T-helper 9 cell (primary cell): ENCODE results near the gene DHDH.
"Not testable (repeated sequence)": the region's sequence is repeated elsewhere in the genome, so short reads cannot be mapped to it uniquely, and the experiment has no call there.

Source experiments
- DNase-seq: peaks from one replicate; pipeline ENCODE4 v3.0.0-alpha.2; 2020

DHDH gene

DNA sequence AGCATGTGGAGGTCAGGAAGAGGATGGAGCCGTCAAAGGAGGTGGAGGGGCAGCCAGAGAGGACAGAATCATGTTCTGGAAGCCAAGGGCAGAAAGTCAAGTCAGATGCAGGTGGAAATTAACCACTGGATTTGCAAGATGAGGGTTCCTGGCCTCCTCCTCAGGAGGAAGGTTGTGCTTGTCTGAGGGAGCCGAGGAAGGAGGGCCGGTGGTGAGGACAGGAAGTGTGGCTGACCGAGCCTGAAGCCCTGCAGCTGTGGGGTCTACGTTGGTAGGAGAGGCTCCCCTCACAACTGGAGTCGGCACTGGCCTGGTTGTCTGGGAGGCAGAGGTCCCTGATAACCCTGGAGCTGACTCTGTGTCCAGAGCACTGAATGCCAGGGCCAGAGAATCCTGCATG, 15.4 kb upstream of the DHDH start:
- DNase-seq, result no peak

DNA sequence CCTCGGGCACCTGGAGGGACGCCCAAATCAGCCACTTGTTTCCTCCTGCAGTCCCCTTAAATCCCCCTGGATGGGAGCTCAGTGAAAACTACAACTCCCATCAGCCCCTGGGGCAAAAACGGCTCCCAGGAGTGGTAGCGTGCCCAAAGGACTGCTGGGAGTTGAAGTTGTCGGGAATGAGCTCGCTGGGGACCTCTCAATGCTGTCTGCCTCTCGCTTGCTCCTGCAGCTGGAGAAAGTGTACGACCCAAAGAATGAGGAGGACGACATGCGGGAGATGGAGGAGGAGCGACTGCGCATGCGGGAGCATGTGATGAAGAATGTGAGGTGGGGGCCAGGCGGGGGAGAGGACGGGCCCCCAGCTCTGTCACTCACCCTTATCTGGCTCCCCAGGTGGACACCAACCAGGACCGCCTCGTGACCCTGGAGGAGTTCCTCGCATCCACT, 14.7 kb upstream of the DHDH start:
- no peak for DNase-seq

DNA sequence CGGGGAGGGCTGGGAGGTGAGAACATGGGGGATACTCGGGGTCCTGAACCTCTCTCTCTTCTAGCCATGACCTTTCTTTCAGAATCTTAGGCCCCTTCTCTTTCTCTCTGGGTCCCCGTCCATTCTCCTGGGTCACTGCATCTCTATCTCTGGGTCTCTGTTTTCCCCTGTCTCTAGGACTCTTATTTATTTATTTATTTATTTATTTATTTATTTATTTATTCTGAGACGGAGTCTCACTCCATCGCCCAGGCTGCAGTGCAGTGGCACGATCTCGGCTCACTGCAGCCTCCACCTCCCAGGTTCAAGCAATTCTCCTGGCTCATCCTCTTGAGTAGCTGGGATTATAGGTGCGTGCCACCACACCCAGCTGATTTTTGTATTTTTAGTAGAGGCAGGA, 14.2 kb upstream of the DHDH start:
- not testable (repeated sequence) for DNase-seq

DNA sequence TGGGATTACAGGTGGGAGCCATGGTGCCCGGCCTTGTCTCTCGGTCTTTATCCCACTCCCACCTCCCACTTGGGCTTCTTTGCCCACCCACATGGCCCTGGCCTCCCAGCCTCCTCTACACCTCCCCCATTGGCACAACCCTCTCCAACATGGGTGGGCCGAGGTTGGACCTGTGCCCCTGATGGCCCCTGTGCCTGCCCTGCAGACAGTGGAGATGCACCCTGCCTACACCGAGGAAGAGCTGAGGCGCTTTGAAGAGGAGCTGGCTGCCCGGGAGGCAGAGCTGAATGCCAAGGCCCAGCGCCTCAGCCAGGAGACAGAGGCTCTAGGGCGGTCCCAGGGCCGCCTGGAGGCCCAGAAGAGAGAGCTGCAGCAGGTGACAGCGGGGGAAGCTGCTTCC, 12.6 kb upstream of the DHDH start:
- DNase-seq, result no peak

DNA sequence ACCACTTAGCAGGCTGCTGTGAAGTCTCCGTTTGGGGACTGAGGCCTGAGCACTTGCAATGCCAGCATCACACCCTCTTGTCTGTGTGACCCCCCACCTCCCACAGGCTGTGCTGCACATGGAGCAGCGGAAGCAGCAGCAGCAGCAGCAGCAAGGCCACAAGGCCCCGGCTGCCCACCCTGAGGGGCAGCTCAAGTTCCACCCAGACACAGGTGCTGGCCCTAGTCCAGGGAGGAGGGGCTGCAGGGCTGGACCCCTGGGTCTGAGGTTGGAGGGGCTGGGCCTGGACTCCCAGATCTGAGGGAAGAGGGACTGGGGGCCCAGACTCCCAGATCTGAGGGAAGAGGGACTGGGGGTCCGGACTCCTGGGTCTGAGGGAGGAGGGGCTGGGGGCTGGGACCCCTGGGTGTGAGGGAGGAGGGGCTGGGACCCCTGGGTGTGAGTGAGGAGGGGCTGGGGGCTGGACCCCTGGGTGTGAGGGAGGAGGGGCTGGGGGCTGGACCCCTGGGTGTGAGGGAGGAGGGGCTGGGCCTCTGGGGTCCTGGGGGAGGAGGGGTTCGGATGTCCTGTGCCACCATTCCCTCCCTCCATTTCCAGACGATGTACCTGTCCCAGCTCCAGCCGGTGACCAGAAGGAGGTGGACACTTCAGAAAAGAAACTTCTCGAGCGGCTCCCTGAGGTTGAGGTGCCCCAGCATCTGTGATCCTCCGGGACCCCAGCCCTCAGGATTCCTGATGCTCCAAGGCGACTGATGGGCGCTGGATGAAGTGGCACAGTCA, 11.6 kb upstream of the DHDH start:
- no peak for DNase-seq

DNA sequence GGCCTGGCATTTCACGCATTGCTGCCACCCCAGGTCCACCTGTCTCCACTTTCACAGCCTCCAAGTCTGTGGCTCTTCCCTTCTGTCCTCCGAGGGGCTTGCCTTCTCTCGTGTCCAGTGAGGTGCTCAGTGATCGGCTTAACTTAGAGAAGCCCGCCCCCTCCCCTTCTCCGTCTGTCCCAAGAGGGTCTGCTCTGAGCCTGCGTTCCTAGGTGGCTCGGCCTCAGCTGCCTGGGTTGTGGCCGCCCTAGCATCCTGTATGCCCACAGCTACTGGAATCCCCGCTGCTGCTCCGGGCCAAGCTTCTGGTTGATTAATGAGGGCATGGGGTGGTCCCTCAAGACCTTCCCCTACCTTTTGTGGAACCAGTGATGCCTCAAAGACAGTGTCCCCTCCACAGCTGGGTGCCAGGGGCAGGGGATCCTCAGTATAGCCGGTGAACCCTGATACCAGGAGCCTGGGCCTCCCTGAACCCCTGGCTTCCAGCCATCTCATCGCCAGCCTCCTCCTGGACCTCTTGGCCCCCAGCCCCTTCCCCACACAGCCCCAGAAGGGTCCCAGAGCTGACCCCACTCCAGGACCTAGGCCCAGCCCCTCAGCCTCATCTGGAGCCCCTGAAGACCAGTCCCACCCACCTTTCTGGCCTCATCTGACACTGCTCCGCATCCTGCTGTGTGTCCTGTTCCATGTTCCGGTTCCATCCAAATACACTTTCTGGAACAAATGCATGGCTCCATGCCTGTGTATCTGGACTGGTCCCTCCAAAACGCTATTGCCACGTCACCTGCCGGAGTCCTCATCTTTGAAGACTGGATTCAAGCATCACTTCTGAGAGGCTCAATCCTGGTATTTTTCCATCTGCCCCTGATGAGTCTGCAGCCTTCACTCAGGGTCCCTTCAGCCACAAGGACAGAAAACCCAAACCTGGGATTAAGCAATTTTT, 10.7 kb upstream of the DHDH start:
- no peak for DNase-seq

DNA sequence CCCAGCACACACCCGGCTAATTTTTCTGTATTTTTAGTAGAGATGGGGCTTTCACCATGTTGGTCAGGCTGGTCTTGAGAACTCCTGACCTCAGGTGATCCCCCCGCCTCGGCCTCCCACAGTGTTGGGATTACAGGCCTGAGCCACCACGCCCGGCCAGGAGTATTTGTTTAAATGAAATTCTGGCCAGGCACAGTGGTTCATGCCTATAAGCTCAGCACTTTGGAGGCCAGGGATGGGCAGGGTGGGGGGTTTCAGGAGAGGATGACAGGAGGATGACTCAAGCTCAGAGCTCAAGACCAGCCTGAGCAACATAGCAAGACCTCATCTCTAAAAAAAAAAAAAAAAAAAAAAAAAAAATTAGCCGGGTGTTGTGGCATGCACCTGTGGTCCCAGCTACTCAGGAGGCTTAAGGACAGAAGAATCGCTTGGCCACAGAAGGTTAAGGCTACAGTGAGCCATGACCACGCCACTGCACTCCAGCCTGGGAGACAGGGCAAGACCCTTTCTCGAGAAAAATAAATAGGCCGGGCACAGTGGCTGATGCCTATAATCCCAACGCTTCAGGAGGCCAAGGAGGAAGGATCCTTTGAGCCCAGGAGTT, 8.2 kb upstream of the DHDH start:
- no peak for DNase-seq

DNA sequence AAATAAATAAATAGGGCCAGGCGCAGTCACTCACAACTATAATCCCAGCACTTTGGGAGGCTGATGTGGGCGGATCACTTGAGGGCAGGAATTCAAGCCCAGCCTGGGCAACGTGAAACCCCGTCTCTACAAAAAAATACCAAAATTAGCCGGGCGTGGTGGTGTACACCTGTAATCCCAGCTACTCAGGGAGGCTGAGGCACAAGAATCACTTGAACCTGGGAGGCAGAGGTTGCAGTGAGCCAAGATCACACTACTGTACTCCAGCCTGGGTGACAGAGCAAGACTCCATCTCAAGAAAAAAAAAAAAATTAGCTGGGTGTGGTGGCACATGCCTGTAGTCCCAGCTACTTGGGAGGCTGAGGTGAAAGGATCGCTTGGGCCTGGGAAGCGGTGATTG, 7.6 kb upstream of the DHDH start:
- DNase-seq, result not testable (repeated sequence)

DNA sequence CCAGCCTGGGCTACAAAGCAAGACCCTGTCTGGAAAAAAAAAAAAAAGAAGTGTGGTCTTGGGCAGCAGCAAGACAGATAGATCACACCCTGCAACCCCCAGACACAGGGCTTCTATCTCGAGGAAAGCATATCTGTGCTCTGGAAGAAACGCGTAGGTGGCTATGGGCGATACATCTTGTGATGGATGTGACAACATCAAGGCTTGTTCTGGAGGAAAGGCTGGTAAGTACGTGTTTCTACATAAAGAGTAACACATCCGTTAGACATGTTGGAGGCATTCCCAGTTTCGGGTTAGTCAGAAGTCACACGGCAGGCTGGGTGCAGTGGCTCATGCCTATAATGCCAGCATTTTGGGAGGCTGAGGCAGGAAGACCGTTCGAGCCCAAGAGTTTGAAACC, 6.6 kb upstream of the DHDH start:
- DNase-seq, result no peak

DNA sequence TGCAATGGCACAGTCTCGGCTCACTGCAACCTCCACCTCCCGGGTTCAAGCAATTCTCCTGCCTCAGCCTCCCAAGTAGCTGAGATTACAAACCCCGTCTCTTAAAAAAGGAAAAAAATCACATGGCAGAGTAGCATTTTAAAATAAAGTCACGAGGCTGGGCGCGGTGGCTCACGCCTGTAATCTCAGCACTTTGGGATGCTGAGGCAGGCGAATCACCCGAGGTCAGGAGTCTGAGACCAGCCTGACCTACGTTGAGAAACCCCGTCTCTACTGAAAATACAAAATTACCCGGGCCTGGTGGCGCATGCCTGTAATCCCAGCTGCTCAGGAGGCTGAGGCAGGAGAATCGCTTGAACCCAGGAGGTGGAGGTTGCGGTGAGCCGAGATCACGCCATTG, 5.8 kb upstream of the DHDH start:
- DNase-seq, result not testable (repeated sequence)

DNA sequence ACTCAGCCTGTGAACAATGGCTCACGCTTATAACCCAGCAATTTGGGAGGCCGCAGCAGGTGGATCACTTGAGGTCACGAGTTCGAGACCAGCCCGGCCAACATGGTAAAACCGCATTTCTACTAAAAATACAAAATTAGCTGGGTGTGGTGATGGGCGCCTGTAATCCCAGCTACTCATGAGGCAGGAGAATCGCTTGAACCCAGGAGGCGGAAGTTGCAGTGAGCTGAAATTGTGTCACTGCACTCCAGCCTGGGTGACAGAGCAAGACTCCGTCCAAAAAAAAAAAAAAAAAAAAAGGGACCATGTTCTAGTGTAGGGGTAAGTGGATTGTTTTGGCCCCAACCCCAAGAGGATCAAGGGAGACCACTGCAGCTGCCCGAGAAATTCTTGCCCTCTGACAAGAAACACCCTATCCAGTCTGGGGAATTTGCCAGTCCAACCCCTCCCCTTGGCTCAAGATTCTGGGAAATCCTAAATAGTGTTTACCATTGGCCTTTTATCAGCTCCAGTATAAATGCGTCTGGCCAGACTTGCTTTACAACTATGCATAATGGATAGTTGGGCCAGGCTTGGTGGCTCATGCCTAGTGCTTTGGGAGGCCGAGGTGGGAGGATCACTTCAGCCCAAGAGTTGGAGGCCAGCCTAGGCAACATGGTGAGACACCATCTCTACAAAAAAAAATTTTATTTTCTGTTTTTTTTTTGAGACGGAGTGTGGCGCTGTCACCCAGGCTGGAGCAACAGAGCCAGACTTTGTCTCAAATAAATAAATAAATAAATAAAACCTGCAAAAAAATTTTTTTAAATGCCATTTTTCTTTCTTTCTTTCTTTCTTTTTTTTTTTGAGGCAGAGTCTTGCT, 5.1 kb upstream of the DHDH start:
- no peak for DNase-seq

DNA sequence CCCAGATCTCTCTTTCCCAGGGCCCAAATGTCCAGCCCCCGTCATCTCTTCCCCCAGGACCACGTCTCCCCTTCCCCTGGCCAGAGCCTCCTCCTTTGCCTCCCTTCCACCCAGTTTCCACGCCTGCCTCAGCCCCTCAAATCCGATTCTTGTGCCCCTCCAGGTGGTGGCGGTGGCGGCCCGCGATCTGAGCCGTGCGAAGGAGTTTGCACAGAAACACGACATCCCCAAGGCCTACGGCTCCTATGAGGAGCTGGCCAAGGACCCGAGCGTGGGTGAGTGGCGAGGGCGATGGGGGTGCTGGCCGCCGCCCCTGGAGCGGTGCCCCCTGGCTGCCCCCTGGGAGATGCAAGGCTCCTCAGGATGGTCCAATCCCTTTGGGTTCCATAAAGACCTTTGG, 1.3 kb downstream of the DHDH start:
- no peak for DNase-seq

DNA sequence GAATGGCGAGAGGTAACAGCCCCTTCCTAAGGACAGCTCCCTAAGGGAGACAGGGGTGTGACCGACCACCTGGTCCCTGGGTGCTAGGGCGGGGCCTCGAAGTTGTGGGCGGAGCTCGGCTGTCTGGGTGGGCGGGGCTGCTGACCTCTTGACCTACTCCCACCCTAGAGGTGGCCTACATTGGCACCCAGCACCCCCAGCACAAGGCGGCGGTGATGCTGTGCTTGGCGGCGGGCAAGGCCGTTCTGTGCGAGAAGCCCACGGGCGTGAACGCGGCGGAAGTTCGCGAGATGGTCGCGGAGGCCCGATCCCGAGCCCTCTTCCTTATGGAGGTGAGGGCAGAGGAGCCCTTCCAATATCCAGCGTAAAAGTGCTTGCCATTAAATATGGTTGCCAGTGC, 2.4 kb downstream of the DHDH start:
- DNase-seq, result no peak

DNA sequence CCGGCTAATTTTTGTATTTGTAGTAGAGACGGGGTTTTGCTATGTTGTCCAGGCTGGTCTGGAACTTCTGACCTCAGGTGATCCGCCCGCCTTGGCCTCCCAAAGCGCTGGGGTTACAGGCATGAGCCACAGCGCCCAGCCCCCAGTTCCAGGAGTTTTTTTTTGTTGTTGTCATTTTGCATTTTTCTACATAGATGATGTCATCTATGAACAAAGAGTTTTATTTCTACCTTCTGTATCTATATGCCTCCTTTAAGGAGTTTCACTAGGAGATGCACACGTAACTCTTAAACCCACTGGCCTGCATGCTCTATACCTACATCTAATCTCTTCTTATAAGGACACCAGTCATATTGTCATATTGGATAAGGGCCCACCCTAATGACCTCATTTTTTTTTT, 4.8 kb downstream of the DHDH start:
- DNase-seq, result no peak

DNA sequence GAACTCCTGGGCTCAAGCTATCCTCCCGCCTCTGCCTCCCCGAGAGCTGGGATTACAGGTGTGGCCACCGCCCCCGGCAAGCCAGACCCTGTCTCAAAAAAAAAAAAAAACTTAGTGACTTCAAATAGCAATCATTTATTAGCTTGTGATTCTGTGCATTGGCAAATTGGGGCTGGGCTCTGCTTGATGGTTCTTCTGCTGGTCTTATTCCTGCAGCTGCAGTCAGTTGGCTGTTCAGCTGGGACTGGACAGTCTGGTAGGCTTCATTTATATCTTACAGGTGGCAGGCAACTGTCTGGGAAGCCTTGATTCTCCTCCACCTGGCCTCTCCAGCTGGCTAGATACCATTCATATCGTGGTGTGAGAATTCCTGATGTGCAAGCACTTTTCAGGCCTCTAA, 7.4 kb downstream of the DHDH start:
- DNase-seq, result no peak

DNA sequence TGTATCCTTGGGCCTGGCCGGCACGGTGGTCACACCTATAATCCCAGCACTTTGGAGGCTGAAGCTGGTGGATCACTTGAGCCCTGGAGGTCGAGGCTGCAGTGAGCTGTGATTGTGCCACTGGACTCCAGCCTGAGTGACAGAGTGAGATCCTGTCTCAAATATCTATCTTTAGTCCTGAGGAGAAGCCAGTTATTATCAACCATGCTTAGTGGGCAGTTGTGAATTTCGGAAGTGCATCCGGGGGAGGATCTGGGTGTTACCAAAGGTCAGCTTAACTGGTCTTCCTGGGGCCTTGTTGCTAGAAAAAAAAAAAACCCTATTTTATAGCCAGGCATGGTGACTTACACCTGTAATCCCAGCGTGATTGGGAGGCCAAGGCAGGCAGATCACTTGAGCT, 9.6 kb downstream of the DHDH start:
- no peak for DNase-seq

DNA sequence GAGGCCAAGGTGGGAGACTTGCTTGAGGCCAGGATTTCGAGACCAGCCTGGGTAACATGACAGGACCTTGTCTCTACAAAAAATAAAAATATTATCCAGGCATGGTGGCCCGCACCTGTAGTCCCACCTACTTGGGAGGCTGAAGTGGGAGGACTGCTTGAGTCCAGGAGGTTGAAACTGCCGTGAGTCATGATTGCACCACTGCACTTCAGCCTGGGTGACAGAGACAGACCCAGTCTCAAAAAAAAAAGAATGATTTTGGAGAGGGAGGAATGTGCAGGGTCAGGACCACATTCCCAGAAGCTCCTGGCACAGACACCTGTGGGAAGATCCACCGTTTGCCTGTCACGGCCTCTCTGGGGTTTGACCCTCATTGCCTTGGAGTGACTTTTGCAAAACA, 11.9 kb downstream of the DHDH start:
- DNase-seq, result no peak

DNA sequence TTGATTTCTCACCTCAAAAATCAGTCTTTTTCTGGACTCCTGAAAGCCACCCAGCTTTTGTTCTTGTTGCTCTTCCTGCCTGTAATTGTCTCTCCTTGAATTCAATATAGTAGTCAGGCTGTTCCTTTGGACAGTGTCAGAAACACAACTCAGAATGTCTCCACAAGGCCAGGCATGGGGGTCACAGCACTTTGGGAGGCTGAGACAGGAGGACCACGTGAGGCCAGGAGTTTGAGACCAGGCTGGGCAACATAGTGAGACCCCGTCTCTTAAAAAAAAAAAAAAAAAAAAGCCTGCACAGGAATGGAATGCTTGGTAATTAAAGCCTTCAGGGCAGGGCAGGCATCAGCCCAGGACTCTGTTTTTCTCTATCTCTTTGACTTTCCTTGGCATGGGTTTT, 12.3 kb downstream of the DHDH start:
- no peak for DNase-seq

DNA sequence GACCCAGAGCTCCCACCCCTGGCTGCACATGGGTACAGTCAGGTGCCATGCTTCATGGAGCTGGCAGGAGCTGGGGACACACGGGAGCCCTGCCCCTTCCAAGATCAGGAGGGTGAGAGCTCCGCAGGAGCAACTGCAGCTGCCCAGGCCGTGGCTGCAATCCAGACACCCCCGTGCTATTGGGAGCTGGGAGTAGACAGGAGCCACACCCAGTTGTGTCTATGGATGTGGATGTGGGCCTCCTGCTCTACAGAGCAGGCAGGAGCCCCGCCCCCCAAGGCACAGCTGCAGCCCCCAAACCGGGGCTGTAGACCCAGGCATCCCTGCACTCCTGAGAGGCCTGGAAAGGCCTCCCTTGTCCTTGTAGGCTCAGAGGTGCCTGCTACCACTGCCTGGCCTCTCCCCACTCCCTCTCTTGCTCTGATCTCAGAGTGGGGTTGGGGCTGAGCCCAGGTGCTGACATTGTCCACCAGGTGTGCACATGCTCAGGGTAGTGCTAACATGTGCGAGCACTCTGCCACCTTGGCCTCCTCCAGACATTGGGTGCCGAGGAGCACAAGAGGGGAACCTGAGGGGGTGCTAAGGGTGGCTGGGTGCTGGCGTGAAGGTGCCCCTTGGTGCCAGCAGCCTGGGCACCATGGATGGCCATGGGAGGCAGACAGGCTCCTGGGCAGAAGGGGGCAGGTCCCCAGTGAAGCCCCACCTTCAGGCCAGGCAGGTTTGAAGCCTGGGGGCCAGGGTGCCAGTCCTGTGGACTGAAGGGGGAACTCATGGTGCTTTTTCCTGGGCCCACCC, 13.2 kb downstream of the DHDH start:
- no peak for DNase-seq

DNA sequence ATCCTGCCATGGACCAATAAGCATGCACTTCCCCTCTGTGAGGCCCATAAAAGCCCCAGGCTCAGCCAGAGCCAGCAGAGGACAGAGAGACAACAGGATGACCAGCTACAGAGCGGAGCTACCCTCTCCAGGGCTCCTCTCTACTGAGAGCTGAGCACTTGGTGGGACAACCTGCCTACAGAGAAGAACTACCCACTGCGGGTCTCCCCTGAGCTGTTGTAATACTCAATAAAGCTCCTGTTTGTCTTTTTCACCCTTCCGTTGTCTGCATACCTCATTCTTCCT, 13.7 kb downstream of the DHDH start:
- DNase-seq, result no peak

DNA sequence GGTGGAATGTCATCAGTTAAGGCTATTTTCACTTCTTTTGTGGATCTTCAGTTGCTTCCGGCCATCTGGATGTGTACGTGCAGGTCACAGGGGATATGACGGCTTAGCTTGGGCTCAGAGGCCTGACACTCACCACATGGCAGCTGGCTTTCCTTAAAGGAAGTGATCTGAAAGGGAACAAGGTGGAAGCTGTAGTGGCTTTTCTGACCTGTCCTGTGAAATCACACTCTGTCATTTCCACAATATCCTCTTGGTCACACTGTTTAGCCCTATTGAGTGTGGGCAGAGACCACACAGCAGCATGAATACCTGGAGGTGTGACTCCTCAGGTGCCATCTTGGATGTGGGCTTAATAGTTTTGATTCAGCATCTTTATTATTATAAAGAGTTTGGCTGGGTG, 16.7 kb downstream of the DHDH start:
- DNase-seq, result no peak
